Mesenchymal stem cell (in vitro differentiated cells and primary cell): ENCODE measurements around the gene COPB1.
A peak's percentile ranks its signal among the peaks of the same experiment; 100 is the strongest.

Experiments
- DNase-seq: peaks from one replicate; pipeline ENCODE4 v3.0.0-alpha.2; 2013
- H2AFZ ChIP-seq: one replicate; pipeline ENCODE4 v1.6.1; 2013; ENCODE audit warnings: low read depth, mild to moderate bottlenecking, control low read depth, inconsistent platforms, low read length, moderate library complexity
- H2AK5ac ChIP-seq: 2 replicates; pipeline ENCODE4 v1.6.1; 2013; ENCODE audit warnings: low read length, moderate library complexity, mild to moderate bottlenecking, inconsistent platforms; ENCODE audit not compliant: severe bottlenecking
- H2BK120ac ChIP-seq: one replicate; pipeline ENCODE4 v1.6.1; 2013; ENCODE audit warnings: low read depth, mild to moderate bottlenecking, inconsistent platforms, low read length, moderate library complexity
- H2BK12ac ChIP-seq, 2 experiments: one replicate each; pipeline ENCODE4 v1.6.1; 2013; ENCODE audit warnings: inconsistent platforms in 2 of 2, low read length in 2 of 2, mild to moderate bottlenecking in 2 of 2, moderate library complexity in 2 of 2, control low read depth in 1 of 2
- H2BK15ac ChIP-seq: one replicate; pipeline ENCODE4 v1.6.1; 2013; ENCODE audit warnings: mild to moderate bottlenecking, low read depth, inconsistent platforms; ENCODE audit not compliant: poor library complexity, severe bottlenecking
- H2BK5ac ChIP-seq: 2 replicates; pipeline ENCODE4 v1.6.1; 2013; ENCODE audit warnings: low read depth, mild to moderate bottlenecking, low read length, control low read depth, inconsistent platforms; ENCODE audit not compliant: poor library complexity, severe bottlenecking
- H3K14ac ChIP-seq, 2 experiments: one replicate each; pipeline ENCODE4 v1.6.1; 2013; ENCODE audit warnings: inconsistent platforms in 2 of 2, low read length in 2 of 2, control low read depth in 1 of 2, mild to moderate bottlenecking in 1 of 2, moderate library complexity in 1 of 2
- H3K18ac ChIP-seq, 2 experiments: one replicate each; pipeline ENCODE4 v1.6.1; 2013; ENCODE audit warnings: inconsistent platforms in 2 of 2, low read length in 2 of 2, control low read depth in 1 of 2, low read depth in 1 of 2, mild to moderate bottlenecking in 1 of 2
- H3K23ac ChIP-seq, 2 experiments: one replicate each; pipeline ENCODE4 v1.6.1; 2013; ENCODE audit warnings: inconsistent platforms in 2 of 2, low read length in 2 of 2, mild to moderate bottlenecking in 2 of 2, moderate library complexity in 2 of 2, control low read depth in 1 of 2
- H3K27ac ChIP-seq: 2 replicates; pipeline ENCODE4 v1.5.1; 2013; ENCODE audit warnings: mild to moderate bottlenecking, moderate library complexity, low read length, control low read depth, inconsistent platforms; ENCODE audit not compliant: poor library complexity, severe bottlenecking
- H3K27me3 ChIP-seq, 2 experiments: 2 replicates each; pipeline versions ENCODE4 v1.6.1 to v1.7.0; 2013; ENCODE audit warnings: low read length in 2 of 2, mild to moderate bottlenecking in 2 of 2, moderate library complexity in 2 of 2, control low read depth in 1 of 2, inconsistent platforms in 1 of 2; ENCODE audit not compliant: control insufficient read depth in 1 of 2, insufficient read depth in 1 of 2
- H3K36me3 ChIP-seq, 2 experiments: 2 replicates each; pipeline versions ENCODE4 v1.6.1 to v1.7.0; 2013; ENCODE audit warnings: low read length in 2 of 2, control low read depth in 1 of 2, inconsistent platforms in 1 of 2, low read depth in 1 of 2, mild to moderate bottlenecking in 1 of 2; ENCODE audit not compliant: insufficient read depth in 2 of 2, control insufficient read depth in 1 of 2
- H3K4ac ChIP-seq, 2 experiments: one replicate each; pipeline ENCODE4 v1.6.1; 2013; ENCODE audit warnings: inconsistent platforms in 2 of 2, low read length in 2 of 2, mild to moderate bottlenecking in 2 of 2, moderate library complexity in 2 of 2, control low read depth in 1 of 2, low read depth in 1 of 2
- H3K4me1 ChIP-seq: 2 replicates; pipeline ENCODE4 v1.6.1; 2013; ENCODE audit warnings: low read depth, low read length, control low read depth; ENCODE audit not compliant: control insufficient read depth, insufficient read depth
- H3K4me2 ChIP-seq: 2 replicates; pipeline ENCODE4 v1.6.1; 2013; ENCODE audit warnings: low read length, mild to moderate bottlenecking, inconsistent platforms; ENCODE audit not compliant: poor library complexity, severe bottlenecking
- H3K4me3 ChIP-seq, 2 experiments: 2 replicates each; pipeline versions ENCODE4 v1.5.1 to v1.7.0; 2013; ENCODE audit warnings: low read length in 2 of 2, mild to moderate bottlenecking in 2 of 2, control low read depth in 1 of 2, low read depth in 1 of 2; ENCODE audit not compliant: insufficient read depth in 1 of 2
- H3K79me1 ChIP-seq: replicated peaks from 2 replicates; pipeline ENCODE4 v1.6.1; 2013; ENCODE audit warnings: mild to moderate bottlenecking, control low read depth, low read length, inconsistent platforms; ENCODE audit not compliant: poor library complexity, severe bottlenecking
- H3K9ac ChIP-seq: 2 replicates; pipeline ENCODE4 v1.7.0; 2013; ENCODE audit warnings: mild to moderate bottlenecking, low read length, moderate library complexity
- H3K9me3 ChIP-seq: 2 replicates; pipeline ENCODE4 v1.7.0; 2013; ENCODE audit warnings: mild to moderate bottlenecking, low read length; ENCODE audit not compliant: control insufficient read depth
- H4K8ac ChIP-seq: one replicate; pipeline ENCODE4 v1.6.1; 2013; ENCODE audit warnings: inconsistent platforms, mild to moderate bottlenecking, low read length, moderate library complexity
- H4K91ac ChIP-seq: one replicate; pipeline ENCODE4 v1.6.1; 2013; ENCODE audit warnings: mild to moderate bottlenecking, low read length, inconsistent platforms
- WGBS: methylation state at CpG from one replicate; pipeline ENCODE4 v1.1.7; 2013; ENCODE audit warnings: mixed read lengths; 5-methylcytosine and 5-hydroxymethylcytosine counted together

The COPB1 gene

DNA sequence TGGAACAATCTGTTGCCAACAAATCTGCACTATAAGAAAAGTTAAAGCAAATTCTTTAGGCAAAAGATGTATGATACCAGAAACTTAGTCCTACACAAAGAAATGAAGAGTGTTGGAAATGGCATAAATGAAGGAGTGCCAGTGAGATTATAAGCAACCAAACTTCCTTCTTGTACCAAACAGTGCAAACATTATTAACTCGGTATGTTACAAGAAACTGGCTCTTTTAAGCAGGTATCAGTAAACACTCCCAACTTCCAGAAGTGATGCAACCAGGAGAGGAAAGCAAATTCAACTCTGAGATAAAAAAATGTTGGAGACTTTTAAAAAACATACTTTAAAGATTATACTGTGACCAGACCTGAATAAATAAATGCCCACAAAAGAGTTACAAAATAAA lies 28.5 kb downstream of the COPB1 start:
- H3K27ac ChIP-seq: no peak overlapping the region
- WGBS: no CpG with 5 or more reads among the region's 1 CpG
- H3K4me1 ChIP-seq: no peaks in the 10 kb centered on the region

DNA sequence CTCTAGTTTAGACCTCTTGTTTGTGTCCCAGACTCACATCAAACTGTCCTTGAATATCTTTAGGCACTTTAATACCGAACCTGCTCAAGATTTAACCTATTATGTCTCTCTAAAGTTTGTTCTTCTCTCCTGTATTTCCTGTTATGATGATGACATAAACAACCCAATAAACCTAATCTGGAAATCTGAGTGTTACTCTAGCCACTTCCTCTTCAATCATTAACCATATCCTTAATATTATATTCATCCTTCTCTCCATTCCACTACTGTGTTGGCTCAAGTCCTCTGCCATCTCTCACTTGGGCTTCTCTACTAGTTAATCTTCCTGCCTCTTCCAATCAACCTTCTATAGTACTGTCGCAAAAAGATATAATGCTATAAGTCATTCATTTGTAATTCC lies 36.0 kb downstream of the COPB1 start:
- DNase-seq: no peak
- H3K9me3 ChIP-seq: no peaks in the 10 kb centered on the region
- H3K4me3 ChIP-seq: no peak overlapping the region
- peak overlapping the region; percentile 29 for H3K27ac ChIP-seq
- no peak overlapping the region for H2AK5ac ChIP-seq
- H2BK120ac ChIP-seq: no peak overlapping the region
- H3K14ac ChIP-seq: no peak overlapping the region
- H2BK12ac ChIP-seq: no peak overlapping the region
- peaks cover 19 to 99% of the 10 kb centered on the region in 2 experiments for H3K36me3 ChIP-seq
- no peak overlapping the region for H3K18ac ChIP-seq
- no peak overlapping the region for H4K91ac ChIP-seq
- H3K27me3 ChIP-seq: no peaks in the 10 kb centered on the region
- H2BK5ac ChIP-seq: no peak overlapping the region
- peaks cover 4% of the 10 kb centered on the region for H3K79me1 ChIP-seq
- no peak overlapping the region for H2BK15ac ChIP-seq
- no peak overlapping the region for H2AFZ ChIP-seq
- no peak overlapping the region for H3K4ac ChIP-seq
- H3K9ac ChIP-seq: no peak overlapping the region
- H3K4me2 ChIP-seq: no peak overlapping the region
- peaks cover 2% of the 10 kb centered on the region for H3K4me1 ChIP-seq
- no peak overlapping the region for H3K23ac ChIP-seq
- 95% methylated on average over 2 of the region's 2 CpGs for WGBS
- no peak overlapping the region for H4K8ac ChIP-seq

More for the DNA sequence above, 28.5 kb downstream of the COPB1 start:
- Histone ChIP-seq H2BK5ac (no peak overlapping the region), H3K4ac (no peak overlapping the region), H3K27me3 (no peaks in the 10 kb centered on the region), H3K36me3 (peaks cover 13 to 99% of the 10 kb centered on the region in 2 experiments), H2BK15ac (no peak overlapping the region), H2AFZ (no peak overlapping the region), H3K4me2 (no peak overlapping the region), H3K9me3 (no peaks in the 10 kb centered on the region), H3K79me1 (peaks cover 4% of the 10 kb centered on the region), H3K9ac (no peak overlapping the region), H3K14ac (no peak overlapping the region), H3K4me3 (no peak overlapping the region), H4K91ac (no peak overlapping the region), H3K23ac (no peak overlapping the region), H2BK12ac (no peak overlapping the region), H2BK120ac (no peak overlapping the region), H4K8ac (no peak overlapping the region), H3K18ac (no peak overlapping the region), H2AK5ac (no peak overlapping the region)
- no peak for DNase-seq

DNA sequence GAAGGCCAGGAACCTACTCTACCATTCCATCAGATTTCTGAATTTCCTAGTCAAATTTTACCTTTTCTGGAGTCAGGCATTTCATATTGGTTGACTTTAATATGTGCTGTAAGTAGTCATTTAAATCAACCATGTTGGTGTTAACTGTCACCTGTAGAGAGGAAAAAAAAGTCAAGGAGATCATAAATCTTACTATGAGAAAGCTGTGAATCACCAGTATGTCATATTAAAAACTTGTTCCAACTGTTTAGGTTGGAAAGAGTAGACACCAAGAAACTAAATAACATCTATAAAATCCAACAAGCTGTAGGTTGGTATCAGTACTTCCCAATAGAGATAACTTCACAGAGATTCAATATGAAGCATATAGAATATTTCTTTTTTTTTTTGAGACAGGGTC lies 39.5 kb downstream of the COPB1 start:
- H3K23ac ChIP-seq: no peak overlapping the region
- no peaks in the 10 kb centered on the region for H3K9me3 ChIP-seq
- no peak overlapping the region for H2BK15ac ChIP-seq
- H4K91ac ChIP-seq: no peak overlapping the region
- H3K4me1 ChIP-seq: peaks cover 2% of the 10 kb centered on the region
- no peak overlapping the region for H4K8ac ChIP-seq
- no peak overlapping the region for H3K14ac ChIP-seq
- H3K18ac ChIP-seq: no peak overlapping the region
- no peak overlapping the region for H3K27ac ChIP-seq
- H3K36me3 ChIP-seq: peaks cover 22 to 93% of the 10 kb centered on the region in 2 experiments
- H3K4ac ChIP-seq: no peak overlapping the region
- no peaks in the 10 kb centered on the region for H3K27me3 ChIP-seq
- H3K79me1 ChIP-seq: peaks cover 2% of the 10 kb centered on the region
- no peak overlapping the region for H2AK5ac ChIP-seq
- no peak overlapping the region for H2AFZ ChIP-seq
- DNase-seq: no peak
- H2BK5ac ChIP-seq: no peak overlapping the region
- no peak overlapping the region for H2BK120ac ChIP-seq
- H2BK12ac ChIP-seq: no peak overlapping the region
- H3K4me2 ChIP-seq: no peak overlapping the region
- no peak overlapping the region for H3K9ac ChIP-seq
- no peak overlapping the region for H3K4me3 ChIP-seq

DNA sequence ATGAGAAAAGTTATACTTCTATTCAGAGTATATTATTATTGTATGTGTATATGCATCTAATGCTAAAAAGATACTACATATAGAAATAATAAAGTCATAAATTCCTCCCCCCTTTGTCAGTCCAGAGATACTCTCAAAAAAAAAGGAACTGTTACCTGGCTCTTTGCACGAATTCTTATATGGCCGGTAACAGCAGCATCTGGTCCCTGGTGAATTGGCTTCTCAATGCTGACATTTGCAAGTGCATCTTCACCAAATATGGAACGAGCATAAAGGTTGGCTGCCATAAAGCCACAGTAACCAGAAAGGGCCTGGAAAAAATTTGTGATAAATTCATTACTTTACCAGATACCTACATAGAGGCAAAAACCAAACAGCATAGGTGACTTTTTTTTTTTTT lies 41.2 kb downstream of the COPB1 start:
- Histone ChIP-seq H3K4me2 (no peak overlapping the region), H2AK5ac (no peak overlapping the region), H3K4me1 (peaks cover 1% of the 10 kb centered on the region), H3K4me3 (no peak overlapping the region), H3K4ac (no peak overlapping the region), H3K36me3 (peaks cover 20 to 78% of the 10 kb centered on the region in 2 experiments), H3K27ac (no peak overlapping the region), H2BK120ac (no peak overlapping the region), H3K23ac (no peak overlapping the region), H3K14ac (no peak overlapping the region), H3K9ac (no peak overlapping the region), H3K27me3 (no peaks in the 10 kb centered on the region), H2BK12ac (no peak overlapping the region), H2AFZ (no peak overlapping the region), H2BK15ac (no peak overlapping the region), H3K18ac (no peak overlapping the region), H4K8ac (no peak overlapping the region), H4K91ac (no peak overlapping the region), H3K79me1 (peaks cover 5% of the 10 kb centered on the region), H3K9me3 (no peaks in the 10 kb centered on the region), H2BK5ac (no peak overlapping the region)
- DNase-seq: no peak
- 94% methylated on average over 3 of the region's 3 CpGs for WGBS
